WTC11 (cell line): ENCODE measurements around the gene UPP1.

Source experiments
- ATF1 ChIP-seq: sonication (generic); formaldehyde crosslinking; IDR thresholded peaks from 2 replicates; pipeline ENCODE4 v1.8.1; 2023; ENCODE audit warnings: mild to moderate bottlenecking, moderate library complexity, missing genetic modification reagents
- ESRRA ChIP-seq: sonication (generic); formaldehyde crosslinking; IDR thresholded peaks from 2 replicates; pipeline ENCODE4 v1.8.1; 2022; ENCODE audit warnings: mild to moderate bottlenecking, missing genetic modification reagents, borderline replicate concordance
- ETV6 ChIP-seq: sonication (generic); formaldehyde crosslinking; IDR thresholded peaks from 2 replicates; pipeline ENCODE4 v1.8.1; 2022; ENCODE audit warnings: mild to moderate bottlenecking, missing genetic modification reagents
- FOXJ3 ChIP-seq: sonication (generic); formaldehyde crosslinking; IDR thresholded peaks from 2 replicates; pipeline ENCODE4 v1.9.0; 2021; ENCODE audit warnings: missing genetic modification reagents, mild to moderate bottlenecking, borderline replicate concordance
- IRF2 ChIP-seq: sonication (generic); formaldehyde crosslinking; IDR thresholded peaks from 2 replicates; pipeline ENCODE4 v1.8.0; 2022; ENCODE audit warnings: low read depth, missing genetic modification reagents, borderline replicate concordance
- SP1 ChIP-seq: sonication (generic); formaldehyde crosslinking; conservative IDR thresholded peaks from 2 replicates; pipeline ENCODE4 v1.8.1; 2022; ENCODE audit warnings: missing genetic modification reagents
- ZNF263 ChIP-seq: sonication (generic); formaldehyde crosslinking; IDR thresholded peaks from 2 replicates; pipeline ENCODE4 v1.8.1; 2022; ENCODE audit warnings: low read depth, mild to moderate bottlenecking, moderate library complexity, missing genetic modification reagents
- TF ChIP-seq, protein P1 (sequence below): fragments of 250-450 bp; sonication (Bioruptor Pico); IDR thresholded peaks from 2 replicates; pipeline ENCODE4 v1.9.0; 2021; ENCODE audit warnings: mild to moderate bottlenecking
- TF ChIP-seq, protein P2 (sequence below): fragments of 200-600 bp; IDR thresholded peaks from 2 replicates; pipeline ENCODE4 v1.8.0; 2022; ENCODE audit warnings: antibody characterized with exemption
- TF ChIP-seq, protein P3 (sequence below): sonication (generic); formaldehyde crosslinking; IDR thresholded peaks from 2 replicates; pipeline ENCODE4 v1.8.1; 2022; ENCODE audit warnings: low read depth, missing genetic modification reagents, borderline replicate concordance
- TF ChIP-seq, protein P4 (sequence below): sonication (generic); formaldehyde crosslinking; IDR thresholded peaks from 2 replicates; pipeline ENCODE4 v1.8.1; 2022; ENCODE audit warnings: low read depth, mild to moderate bottlenecking, moderate library complexity, missing genetic modification reagents, borderline replicate concordance
- TF ChIP-seq, protein P5 (sequence below): fragments of 250-450 bp; sonication (Bioruptor Pico); conservative IDR thresholded peaks from 2 replicates; pipeline ENCODE4 v1.9.0; 2021; ENCODE audit warnings: mild to moderate bottlenecking

DNA sequence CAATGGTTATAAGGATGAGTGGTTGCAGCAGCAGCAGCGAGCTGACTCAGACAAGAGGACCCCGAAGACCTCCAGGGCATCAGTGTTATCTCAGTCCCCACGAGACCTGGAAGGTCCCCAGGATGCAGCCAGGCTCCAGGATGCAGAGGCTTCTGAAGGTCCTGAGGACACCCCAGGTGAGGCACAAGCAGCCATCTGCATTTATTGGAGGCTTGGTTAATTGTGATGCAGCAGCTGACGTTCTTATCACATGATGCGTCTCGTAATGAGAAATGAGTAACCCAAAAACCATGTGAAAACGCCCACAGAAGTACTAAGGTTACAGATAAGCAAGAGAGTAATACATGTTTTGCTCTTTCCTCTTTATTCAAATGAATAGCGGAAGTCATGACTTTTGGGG, 36.3 kb upstream of the UPP1 start:
- TF ChIP-seq SP1 (no peak), FOXJ3 (CRISPR knock-in tag) (no peak), ETV6 (CRISPR knock-in tag) (no peak), ZNF263 (no peak), ATF1 (no peak), IRF2 (CRISPR knock-in tag) (no peak), ESRRA (CRISPR knock-in tag) (no peak)
- TF ChIP-seq, protein P1, sequence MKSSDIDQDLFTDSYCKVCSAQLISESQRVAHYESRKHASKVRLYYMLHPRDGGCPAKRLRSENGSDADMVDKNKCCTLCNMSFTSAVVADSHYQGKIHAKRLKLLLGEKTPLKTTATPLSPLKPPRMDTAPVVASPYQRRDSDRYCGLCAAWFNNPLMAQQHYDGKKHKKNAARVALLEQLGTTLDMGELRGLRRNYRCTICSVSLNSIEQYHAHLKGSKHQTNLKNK (CRISPR knock-in tag), result no peak
- TF ChIP-seq, protein P2, sequence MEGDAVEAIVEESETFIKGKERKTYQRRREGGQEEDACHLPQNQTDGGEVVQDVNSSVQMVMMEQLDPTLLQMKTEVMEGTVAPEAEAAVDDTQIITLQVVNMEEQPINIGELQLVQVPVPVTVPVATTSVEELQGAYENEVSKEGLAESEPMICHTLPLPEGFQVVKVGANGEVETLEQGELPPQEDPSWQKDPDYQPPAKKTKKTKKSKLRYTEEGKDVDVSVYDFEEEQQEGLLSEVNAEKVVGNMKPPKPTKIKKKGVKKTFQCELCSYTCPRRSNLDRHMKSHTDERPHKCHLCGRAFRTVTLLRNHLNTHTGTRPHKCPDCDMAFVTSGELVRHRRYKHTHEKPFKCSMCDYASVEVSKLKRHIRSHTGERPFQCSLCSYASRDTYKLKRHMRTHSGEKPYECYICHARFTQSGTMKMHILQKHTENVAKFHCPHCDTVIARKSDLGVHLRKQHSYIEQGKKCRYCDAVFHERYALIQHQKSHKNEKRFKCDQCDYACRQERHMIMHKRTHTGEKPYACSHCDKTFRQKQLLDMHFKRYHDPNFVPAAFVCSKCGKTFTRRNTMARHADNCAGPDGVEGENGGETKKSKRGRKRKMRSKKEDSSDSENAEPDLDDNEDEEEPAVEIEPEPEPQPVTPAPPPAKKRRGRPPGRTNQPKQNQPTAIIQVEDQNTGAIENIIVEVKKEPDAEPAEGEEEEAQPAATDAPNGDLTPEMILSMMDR, result no peak
- TF ChIP-seq, protein P3, sequence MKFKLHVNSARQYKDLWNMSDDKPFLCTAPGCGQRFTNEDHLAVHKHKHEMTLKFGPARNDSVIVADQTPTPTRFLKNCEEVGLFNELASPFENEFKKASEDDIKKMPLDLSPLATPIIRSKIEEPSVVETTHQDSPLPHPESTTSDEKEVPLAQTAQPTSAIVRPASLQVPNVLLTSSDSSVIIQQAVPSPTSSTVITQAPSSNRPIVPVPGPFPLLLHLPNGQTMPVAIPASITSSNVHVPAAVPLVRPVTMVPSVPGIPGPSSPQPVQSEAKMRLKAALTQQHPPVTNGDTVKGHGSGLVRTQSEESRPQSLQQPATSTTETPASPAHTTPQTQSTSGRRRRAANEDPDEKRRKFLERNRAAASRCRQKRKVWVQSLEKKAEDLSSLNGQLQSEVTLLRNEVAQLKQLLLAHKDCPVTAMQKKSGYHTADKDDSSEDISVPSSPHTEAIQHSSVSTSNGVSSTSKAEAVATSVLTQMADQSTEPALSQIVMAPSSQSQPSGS (CRISPR knock-in tag), result no peak
- TF ChIP-seq, protein P4, sequence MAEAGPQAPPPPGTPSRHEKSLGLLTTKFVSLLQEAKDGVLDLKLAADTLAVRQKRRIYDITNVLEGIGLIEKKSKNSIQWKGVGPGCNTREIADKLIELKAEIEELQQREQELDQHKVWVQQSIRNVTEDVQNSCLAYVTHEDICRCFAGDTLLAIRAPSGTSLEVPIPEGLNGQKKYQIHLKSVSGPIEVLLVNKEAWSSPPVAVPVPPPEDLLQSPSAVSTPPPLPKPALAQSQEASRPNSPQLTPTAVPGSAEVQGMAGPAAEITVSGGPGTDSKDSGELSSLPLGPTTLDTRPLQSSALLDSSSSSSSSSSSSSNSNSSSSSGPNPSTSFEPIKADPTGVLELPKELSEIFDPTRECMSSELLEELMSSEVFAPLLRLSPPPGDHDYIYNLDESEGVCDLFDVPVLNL (CRISPR knock-in tag), result no peak
- TF ChIP-seq, protein P5, sequence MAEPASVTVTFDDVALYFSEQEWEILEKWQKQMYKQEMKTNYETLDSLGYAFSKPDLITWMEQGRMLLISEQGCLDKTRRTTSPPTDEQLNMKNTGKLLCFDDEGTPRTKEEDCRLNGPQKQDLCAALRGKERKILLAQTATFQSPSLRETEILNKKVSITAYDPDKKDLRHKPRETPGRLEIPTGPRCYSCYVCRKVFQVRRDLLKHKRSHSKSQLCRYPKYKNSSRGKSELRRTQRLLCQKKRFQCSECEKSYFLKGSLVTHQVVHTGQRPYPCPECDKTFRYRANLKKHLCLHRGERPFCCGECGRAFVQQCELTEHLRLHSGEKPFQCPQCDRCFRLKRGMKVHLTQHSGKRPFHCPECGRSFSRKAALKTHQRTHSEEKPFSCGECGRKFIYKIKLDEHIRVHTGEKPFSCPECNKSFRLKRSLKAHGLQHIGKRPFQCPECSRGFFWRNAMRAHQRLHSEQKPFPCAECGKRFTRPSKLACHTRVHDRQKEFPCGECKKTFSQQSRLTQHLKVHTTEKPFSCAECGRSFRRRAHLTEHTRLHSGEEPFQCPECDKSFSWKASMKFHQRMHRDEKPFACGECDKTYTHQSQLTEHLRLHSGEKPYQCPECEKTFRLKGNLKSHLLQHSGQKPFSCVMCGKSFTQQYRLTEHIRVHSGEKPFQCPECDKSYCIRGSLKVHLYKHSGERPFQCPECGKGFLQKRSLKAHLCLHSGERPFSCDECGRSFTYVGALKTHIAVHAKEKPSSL, result no peak
